ENCODE measurements around the gene SPACDR. TPM values are rescaled to one million over a fixed set of nuclear protein-coding genes. Genes with fewer than 3 reads are reported as not detected.
A peak's percentile ranks its signal among the peaks of the same experiment; 100 is the strongest.

The SPACDR gene
- total RNA-seq, 2 experiments from 2014 or later, result 3.5 to 5.9 TPM

DNA sequence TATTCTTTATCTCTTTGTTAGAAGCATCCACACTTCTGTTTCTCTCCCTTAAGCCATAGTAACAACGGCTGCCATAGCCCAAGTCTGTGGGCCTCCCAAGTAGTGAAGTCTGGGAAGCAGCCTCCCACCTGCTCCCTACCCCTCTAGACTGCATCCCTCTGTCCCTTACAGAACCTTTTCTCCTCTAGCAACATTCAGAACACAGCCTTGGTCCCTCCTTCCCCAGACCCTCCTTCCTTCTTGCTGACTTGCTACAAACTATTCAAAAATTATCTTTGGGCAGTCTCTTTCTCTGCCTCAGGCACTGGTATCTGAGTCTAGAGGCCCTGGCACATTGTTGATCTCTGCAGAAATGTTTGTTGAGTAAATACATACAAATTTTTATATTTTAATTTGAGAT is 17.4 kb upstream of the SPACDR start:
- Mint-ChIP-seq H3K36me3 (peaks cover 11% of the 10 kb centered on the region), H3K4me3 (no peak overlapping the region), H3K27ac (no peak overlapping the region), H3K9me3 (no peaks in the 10 kb centered on the region), H3K27me3 (peaks cover 5% of the 10 kb centered on the region), H3K4me1 (peaks cover 14% of the 10 kb centered on the region)
- POLR2A ChIA-PET, result no interaction called here
- no peak for DNase-seq
- no peak for ATAC-seq (ENCODE audit: low read depth)

- Mint-ChIP-seq H3K4me3 (peak within 1 kb of the TSS; percentile 100), H3K27me3 (peaks cover 3% of the 10 kb centered on the region), H3K9me3 (no peaks in the 10 kb centered on the region), H3K27ac (peak within 1 kb of the TSS; percentile 99), H3K4me1 (peaks cover 28% of the 10 kb centered on the region), H3K36me3 (peaks cover 22% of the 10 kb centered on the region)
- peak; percentile 78 for ATAC-seq (ENCODE audit: low read depth)
- peak; percentile 93 for DNase-seq
- POLR2A ChIA-PET, result interaction anchor here (0.6 to 2.2 kb wide), 24 partner anchors 9 to 378 kb away, joined by 3 to 13 read pairs (median 4); partner anchors contain the start of genes AGFG2, AP4M1, FBXO24 and LRCH4
These were observed 15.0 kb upstream of the SPACDR start, which contains the start of gene TSC22D4 for GRCh38 chr7:100478958-100479660. TSC22D4 (minus strand) TSS chr7:100479214; CDS start chr7:100478038, 1,176 bp downstream.

DNA sequence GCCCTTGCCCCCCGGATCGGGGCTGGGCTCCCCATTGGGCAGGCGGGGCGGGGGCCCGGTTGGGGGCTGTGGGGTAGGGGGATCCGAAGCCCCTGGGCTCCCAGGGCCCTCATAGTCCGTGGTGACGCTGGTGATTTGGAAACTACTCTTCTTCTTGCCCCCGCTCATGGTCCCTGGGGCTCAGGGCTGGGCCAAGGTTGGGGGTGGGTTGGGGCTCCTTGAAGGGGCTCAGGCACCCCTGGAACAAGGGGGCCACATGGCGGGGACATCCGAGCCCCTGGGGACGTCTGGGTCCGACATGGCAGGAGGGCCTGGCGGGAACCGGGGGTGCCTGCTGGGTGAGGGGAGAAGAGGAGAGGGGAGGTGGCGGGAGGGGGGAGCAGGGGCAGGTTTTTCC is 13.8 kb upstream of the SPACDR start:
- DNase-seq, result peak; percentile 58
- H3K4me1 Mint-ChIP-seq, result peaks cover 33% of the 10 kb centered on the region
- POLR2A ChIA-PET, result interaction anchor here (0.6 to 2.2 kb wide), 13 partner anchors 8 to 205 kb away, joined by 3 to 13 read pairs (median 4); partner anchors contain the start of genes AGFG2 and ZCWPW1

DNA sequence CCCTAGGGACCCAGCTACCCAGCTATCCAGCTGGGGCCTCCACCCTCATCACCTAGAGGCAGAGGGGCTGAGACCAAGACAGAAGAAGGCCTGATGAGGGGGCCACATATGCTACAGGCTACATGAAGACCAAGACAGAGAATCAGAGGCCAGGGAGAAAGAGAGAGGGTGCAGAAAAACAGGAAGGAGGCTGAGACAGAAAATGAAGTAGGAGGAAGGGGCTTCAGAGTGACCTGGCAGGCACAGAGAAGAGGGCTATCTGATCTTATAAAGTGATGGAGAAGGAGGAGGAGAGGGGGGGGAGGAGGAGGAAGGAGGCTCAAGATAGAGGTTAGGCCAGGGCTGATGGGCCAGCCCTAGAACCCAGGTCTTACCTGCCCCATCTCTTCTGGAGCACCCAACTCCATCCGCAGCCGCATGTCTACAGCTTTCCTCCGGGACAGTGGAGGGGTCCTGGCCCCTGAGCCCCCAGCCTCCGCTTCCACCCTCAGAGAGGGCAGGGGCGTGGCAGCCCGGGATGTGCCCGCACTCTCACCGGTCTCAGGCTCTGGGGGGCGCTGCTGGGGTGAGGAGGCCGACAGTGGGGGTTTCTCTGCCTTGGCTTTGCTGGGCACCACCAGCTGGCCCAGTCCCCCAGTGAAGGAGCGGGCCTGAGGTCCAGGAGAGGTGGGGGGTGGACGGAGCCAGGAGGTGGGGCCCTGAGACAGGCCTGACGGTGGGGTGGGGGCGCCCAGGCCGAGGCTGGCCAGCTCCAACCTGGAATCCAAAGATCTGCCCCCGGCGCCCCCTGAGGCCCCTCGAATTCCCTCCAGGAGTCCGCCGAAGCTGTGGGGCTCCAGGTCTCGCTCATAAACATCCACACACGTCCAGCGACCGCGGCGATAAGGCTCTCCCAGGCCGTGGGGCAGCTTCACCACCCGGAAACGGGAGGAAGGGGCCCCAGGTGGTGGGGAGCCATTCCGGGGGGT is 13.1 kb upstream of the SPACDR start:
- Mint-ChIP-seq H3K36me3 (peaks cover 28% of the 10 kb centered on the region), H3K27ac (peak overlapping the region; percentile 86), H3K9me3 (no peaks in the 10 kb centered on the region), H3K27me3 (no peaks in the 10 kb centered on the region), H3K4me3 (peak overlapping the region; percentile 100), H3K4me1 (peaks cover 30% of the 10 kb centered on the region)
- ATAC-seq (ENCODE audit: low read depth), result no peak
- peak; percentile 75 for DNase-seq
- POLR2A ChIA-PET, result interaction anchor here (0.5 to 2.1 kb wide), 12 partner anchors 8 to 339 kb away, joined by 3 to 13 read pairs (median 4); partner anchors contain the start of genes AGFG2, FBXO24, LRCH4 and ZCWPW1

More for the DNA sequence above, 13.8 kb upstream of the SPACDR start:
- Mint-ChIP-seq H3K36me3 (peaks cover 28% of the 10 kb centered on the region), H3K27me3 (no peaks in the 10 kb centered on the region), H3K27ac (peak overlapping the region; percentile 99), H3K9me3 (no peaks in the 10 kb centered on the region), H3K4me3 (peak overlapping the region; percentile 100)
- no peak for ATAC-seq (ENCODE audit: low read depth)

- DNase-seq (no peak), ATAC-seq (ENCODE audit: low read depth) (no peak)
- H3K9me3 Mint-ChIP-seq, result no peaks in the 10 kb centered on the region
- POLR2A ChIA-PET, result interaction anchor here (0.6 to 1.7 kb wide), 9 partner anchors 9 to 110 kb away, joined by 3 to 7 read pairs (median 3); partner anchors contain the start of genes FBXO24, LRCH4 and ZCWPW1
- H3K4me1 Mint-ChIP-seq, result peaks cover 30% of the 10 kb centered on the region
- H3K27me3 Mint-ChIP-seq, result no peaks in the 10 kb centered on the region
- H3K36me3 Mint-ChIP-seq, result peaks cover 28% of the 10 kb centered on the region
- H3K4me3 Mint-ChIP-seq, result peak overlapping the region; percentile 100
- peak overlapping the region; percentile 86 for H3K27ac Mint-ChIP-seq
These were observed 12.2 kb upstream of the SPACDR start for GRCh38 chr7:100476101-100476780.

GRCh38 chr7:100475549-100475948 is 11.5 kb upstream of the SPACDR start:
- peaks cover 32% of the 10 kb centered on the region for H3K4me1 Mint-ChIP-seq
- DNase-seq (no peak), ATAC-seq (ENCODE audit: low read depth) (no peak)
- peaks cover 30% of the 10 kb centered on the region for H3K36me3 Mint-ChIP-seq
- H3K9me3 Mint-ChIP-seq, result no peaks in the 10 kb centered on the region
- peak overlapping the region; percentile 100 for H3K4me3 Mint-ChIP-seq
- H3K27ac Mint-ChIP-seq, result peak overlapping the region; percentile 86
- POLR2A ChIA-PET, result interaction anchor here (0.6 to 1.6 kb wide), 6 partner anchors 10 to 84 kb away, joined by 3 to 7 read pairs (median 3); partner anchors contain the start of gene ZCWPW1
- no peaks in the 10 kb centered on the region for H3K27me3 Mint-ChIP-seq

GRCh38 chr7:100472854-100473499 is 8.9 kb upstream of the SPACDR start:
- Mint-ChIP-seq H3K9me3 (no peaks in the 10 kb centered on the region), H3K27me3 (no peaks in the 10 kb centered on the region), H3K27ac (peak overlapping the region; percentile 65), H3K4me3 (peak overlapping the region; percentile 19), H3K36me3 (peaks cover 30% of the 10 kb centered on the region), H3K4me1 (peaks cover 32% of the 10 kb centered on the region)
- DNase-seq, result no peak
- ATAC-seq (ENCODE audit: low read depth), result no peak
- POLR2A ChIA-PET, result interaction anchor here (1.3 kb wide), 1 partner anchor 87 kb away, joined by 4 read pairs; no protein-coding TSS in a partner anchor

DNA sequence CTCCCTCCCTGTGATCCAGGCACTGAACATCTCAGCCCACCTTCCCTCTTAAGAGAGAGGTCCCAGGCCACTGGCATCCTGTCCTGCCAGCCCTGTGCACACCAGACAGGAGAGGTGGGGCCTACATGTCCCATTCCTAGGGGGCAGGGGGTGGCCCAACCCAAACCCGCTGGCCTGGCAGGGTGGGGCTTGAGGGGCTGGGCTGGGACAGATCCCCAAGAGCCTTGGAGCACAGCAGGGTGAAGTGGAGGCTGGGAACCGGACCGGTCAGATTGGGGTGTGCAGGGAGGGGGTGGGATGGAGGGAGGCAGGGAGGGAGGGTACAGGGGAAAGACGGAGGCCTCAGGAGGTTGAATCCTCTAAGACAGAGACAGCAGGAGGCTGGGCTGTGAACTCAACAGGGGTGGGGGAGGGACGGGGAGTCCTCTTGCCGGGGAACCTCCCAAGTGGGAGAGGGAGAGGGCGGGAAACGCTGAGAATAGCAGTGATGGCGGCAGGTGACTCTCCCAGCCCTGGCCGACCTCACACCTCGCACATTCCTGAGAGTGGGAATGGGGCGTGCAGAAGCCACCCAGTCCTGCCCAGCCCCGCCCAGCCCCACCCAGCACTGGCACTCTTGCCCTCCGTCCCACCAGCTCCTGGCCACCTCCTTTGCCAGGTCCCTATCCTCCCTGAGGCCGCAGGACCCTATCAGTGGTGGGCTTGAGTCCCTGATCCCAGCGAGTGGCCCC is 8.2 kb upstream of the SPACDR start:
- POLR2A ChIA-PET, result interaction anchor here (1.3 kb wide), 1 partner anchor 88 kb away, joined by 4 read pairs; no protein-coding TSS in a partner anchor
- peak overlapping the region; percentile 34 for H3K27ac Mint-ChIP-seq
- no peak for DNase-seq
- no peak overlapping the region for H3K4me3 Mint-ChIP-seq
- peaks cover 32% of the 10 kb centered on the region for H3K4me1 Mint-ChIP-seq
- peaks cover 30% of the 10 kb centered on the region for H3K36me3 Mint-ChIP-seq
- no peak for ATAC-seq (ENCODE audit: low read depth)
- no peaks in the 10 kb centered on the region for H3K9me3 Mint-ChIP-seq
- H3K27me3 Mint-ChIP-seq, result no peaks in the 10 kb centered on the region

- H3K9me3 Mint-ChIP-seq, result no peaks in the 10 kb centered on the region
- POLR2A ChIA-PET, result interaction anchor here (2.2 to 2.4 kb wide), 2 partner anchors 8 to 12 kb away, joined by 7 to 8 read pairs; partner anchors contain the start of gene TSC22D4
- H3K36me3 Mint-ChIP-seq, result peaks cover 23% of the 10 kb centered on the region
- no peak overlapping the region for H3K27ac Mint-ChIP-seq
- ATAC-seq (ENCODE audit: low read depth) (no peak), DNase-seq (no peak)
- no peaks in the 10 kb centered on the region for H3K27me3 Mint-ChIP-seq
- no peak overlapping the region for H3K4me3 Mint-ChIP-seq
- H3K4me1 Mint-ChIP-seq, result peaks cover 23% of the 10 kb centered on the region
These were observed 7.0 kb upstream of the SPACDR start for GRCh38 chr7:100471021-100471420.

- H3K4me3 Mint-ChIP-seq, result no peak overlapping the region
- H3K27me3 Mint-ChIP-seq, result no peaks in the 10 kb centered on the region
- H3K36me3 Mint-ChIP-seq, result peaks cover 19% of the 10 kb centered on the region
- POLR2A ChIA-PET, result interaction anchor here (0.6 to 2.4 kb wide), 5 partner anchors 8 to 324 kb away, joined by 3 to 8 read pairs (median 6); partner anchors contain the start of gene TSC22D4
- DNase-seq (peak; percentile 88), ATAC-seq (ENCODE audit: low read depth) (peak; percentile 85)
- no peak overlapping the region for H3K27ac Mint-ChIP-seq
- H3K9me3 Mint-ChIP-seq, result no peaks in the 10 kb centered on the region
- peaks cover 12% of the 10 kb centered on the region for H3K4me1 Mint-ChIP-seq
These were observed 5.4 kb upstream of the SPACDR start for GRCh38 chr7:100469227-100470044.

Measured in activated naive CD8-positive, alpha-beta T cell treated with anti-CD3 and anti-CD28 coated beads, Interleukin-2, amount 10 ng/mL, durations not matched to agents 7 days and 5 days (primary cell).